Caco-2 (cell line): Measurements from ENCODE around the gene SPPL3. TPM values are rescaled to one million over a fixed set of nuclear protein-coding genes. Genes with fewer than 3 reads are reported as not detected.
A peak's percentile ranks its signal among the peaks of the same experiment; 100 is the strongest.

Experiments used
- BruUV-seq: library from RNA; stranded (reverse); fragments of 400-500 nt; replicated peaks from 2 replicates; lab custom pipeline; 2021; lab: Mats Ljungman, UMichigan
- CTCF ChIA-PET: fragments of 300-600 bp; sonication (Branson Sonifier 250); formaldehyde crosslinking; loops from one replicate; lab custom pipeline; 2022; ENCODE audit warnings: antibody characterized with exemption; lab: Charles Lee
- POLR2A ChIA-PET: fragments of 300-600 bp; sonication (Branson Sonifier 250); formaldehyde crosslinking; loops from one replicate; lab custom pipeline; 2022; ENCODE audit warnings: antibody characterized with exemption; lab: Charles Lee
- DNase-seq, 2 experiments: peaks; one replicate each; pipeline versions ENCODE4 v3.0.0 to v3.0.0-alpha.2; 2020 to 2022
- H3K27me3 ChIP-seq: replicated peaks from 2 replicates; pipeline ENCODE4 v1.6.0; 2011; ENCODE audit warnings: low read length; ENCODE audit not compliant: control insufficient read depth, insufficient read depth
- H3K36me3 ChIP-seq: 2 replicates; pipeline ENCODE4 v1.5.1; 2011; ENCODE audit warnings: low read length; ENCODE audit not compliant: control insufficient read depth, insufficient read depth
- H3K4me1 ChIP-seq: fragments of 250-450 bp; sonication (Bioruptor Pico); 2 replicates; pipeline ENCODE4 v1.5.1; 2020; ENCODE audit warnings: mild to moderate bottlenecking
- H3K4me3 ChIP-seq: 2 replicates; pipeline ENCODE4 v1.5.1; 2011; ENCODE audit warnings: low read depth, mild to moderate bottlenecking, control low read depth, low read length
- H3K9me3 ChIP-seq: fragments of 250-450 bp; sonication (Bioruptor Pico); 2 replicates; pipeline ENCODE4 v1.5.1; 2020; ENCODE audit warnings: mild to moderate bottlenecking, moderate library complexity
- H3K27ac Mint-ChIP-seq: one replicate; pipeline ENCODE4 v1.8.0; 2022; ENCODE audit warnings: mixed read lengths; ENCODE audit not compliant: unreplicated experiment
- H3K27me3 Mint-ChIP-seq: one replicate; pipeline ENCODE4 v1.8.0; 2022; ENCODE audit warnings: mixed read lengths; ENCODE audit not compliant: insufficient read depth, unreplicated experiment
- H3K36me3 Mint-ChIP-seq: one replicate; pipeline ENCODE4 v1.8.0; 2022; ENCODE audit warnings: mild to moderate bottlenecking, mixed read lengths; ENCODE audit not compliant: insufficient read depth, unreplicated experiment
- H3K4me1 Mint-ChIP-seq: one replicate; pipeline ENCODE4 v1.8.0; 2022; ENCODE audit warnings: low read depth, mixed read lengths; ENCODE audit not compliant: unreplicated experiment
- H3K4me3 Mint-ChIP-seq: one replicate; pipeline ENCODE4 v1.8.0; 2022; ENCODE audit warnings: mild to moderate bottlenecking, moderate library complexity, mixed read lengths; ENCODE audit not compliant: unreplicated experiment
- H3K9me3 Mint-ChIP-seq: one replicate; pipeline ENCODE4 v1.8.0; 2022; ENCODE audit warnings: mixed read lengths; ENCODE audit not compliant: unreplicated experiment
- CTCF ChIP-seq, 2 experiments: fragments of 200-600 bp in 1 of 2; IDR thresholded peaks; 1 replicate in 1 of 2; 2 replicates in 1 of 2; pipeline versions ENCODE4 v1.5.1 to v1.8.0; 2011 to 2022; ENCODE audit warnings: antibody characterized with exemption in 1 of 2, control low read depth in 1 of 2, inconsistent platforms in 1 of 2, low read depth in 1 of 2, low read length in 1 of 2, mild to moderate bottlenecking in 1 of 2, moderate library complexity in 1 of 2; ENCODE audit not compliant: insufficient read depth in 1 of 2, severe bottlenecking in 1 of 2, unreplicated experiment in 1 of 2
- intact Hi-C: fragments of 100-400 bp; cut with micrococcal nuclease; formaldehyde crosslinking; loops from one replicate; pipeline ENCODE4 v1.10.0; 2022; ENCODE audit not compliant: unreplicated experiment
- total RNA-seq: library from RNA; stranded (reverse); gene quantifications from 2 replicates; pipeline ENCODE4 v1.2.3, GENCODE V29; 2022

The SPPL3 gene
- total RNA-seq, 1 experiment from 2014 or later, result 63.4 TPM

- Mint-ChIP-seq H3K27ac (no peak overlapping the region), H3K36me3 (peaks cover 55% of the 10 kb centered on the region), H3K9me3 (no peaks in the 10 kb centered on the region), H3K4me1 (peaks cover 16% of the 10 kb centered on the region), H3K4me3 (no peak overlapping the region), H3K27me3 (no peaks in the 10 kb centered on the region)
- POLR2A ChIA-PET, result interaction anchor here (0.6 kb wide), 2 partner anchors 171 to 234 kb away, joined by 3 to 7 read pairs; no protein-coding TSS in a partner anchor
- peaks cover 9% of the 10 kb centered on the region for H3K36me3 ChIP-seq
- no peak for TF ChIP-seq CTCF (IDR thresholded peaks at IDR 0.05; ENCODE audit: insufficient read depth in 1 of 2, low read depth in 1 of 2, low read length in 1 of 2, severe bottlenecking in 1 of 2, unreplicated experiment in 1 of 2)
- no peaks in the 10 kb centered on the region for H3K27me3 ChIP-seq
- CTCF ChIA-PET, result no interaction called here
- H3K4me1 ChIP-seq, result peaks cover 15% of the 10 kb centered on the region
- H3K4me3 ChIP-seq, result no peak overlapping the region
- H3K9me3 ChIP-seq, result no peaks in the 10 kb centered on the region
- no TSS peak for BruUV-seq
- DNase-seq, result no peak
- intact Hi-C loops, result no loop called here
Observed at GRCh38 chr12:120720987-120721801, 183.0 kb downstream of the SPPL3 start.

DNA sequence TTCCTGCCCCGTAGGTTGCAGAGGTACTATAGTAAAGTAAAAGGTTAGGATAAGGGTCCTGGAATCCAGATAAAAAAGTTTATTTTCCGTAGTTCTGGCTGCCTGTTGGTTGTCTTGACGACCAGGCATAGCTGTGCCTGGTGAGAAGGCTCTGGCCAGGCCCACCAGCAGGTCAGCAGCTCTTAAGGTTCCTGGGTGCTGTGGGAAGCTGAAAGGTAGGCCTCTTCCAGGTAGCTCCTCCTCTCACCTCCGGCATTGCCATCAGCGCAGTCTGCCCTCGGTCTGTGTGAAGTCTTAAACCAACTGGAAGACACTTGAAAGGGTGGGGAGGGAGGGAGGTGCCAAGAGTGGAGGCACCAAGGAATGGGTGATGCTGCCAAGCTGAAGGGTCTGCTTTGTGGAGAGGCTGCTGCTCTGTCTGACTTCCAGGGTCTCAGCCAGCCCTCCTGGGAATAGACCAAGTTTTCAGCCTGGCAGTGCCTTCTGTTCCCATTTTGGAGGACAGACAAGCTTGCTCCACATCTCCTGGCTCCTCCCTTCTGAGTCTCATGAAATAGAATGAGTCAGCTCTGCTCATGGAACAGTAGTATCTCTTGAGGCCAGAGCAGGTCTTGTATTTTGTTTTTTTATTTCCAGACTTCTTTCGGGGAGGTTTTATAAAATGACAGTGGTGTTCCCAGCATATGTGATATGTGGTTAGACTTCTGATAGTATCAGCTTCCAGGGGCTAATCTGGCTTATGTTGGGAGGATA, 183.7 kb downstream of the SPPL3 start:
- Histone ChIP-seq H3K36me3 (peaks cover 9% of the 10 kb centered on the region), H3K4me3 (no peak overlapping the region), H3K4me1 (peaks cover 15% of the 10 kb centered on the region), H3K9me3 (no peaks in the 10 kb centered on the region), H3K27me3 (no peaks in the 10 kb centered on the region)
- Mint-ChIP-seq H3K36me3 (peaks cover 62% of the 10 kb centered on the region), H3K27me3 (no peaks in the 10 kb centered on the region), H3K27ac (no peak overlapping the region), H3K9me3 (no peaks in the 10 kb centered on the region), H3K4me1 (peaks cover 16% of the 10 kb centered on the region), H3K4me3 (no peak overlapping the region)
- CTCF ChIA-PET, result no interaction called here
- BruUV-seq, result no TSS peak
- DNase-seq, result no peak
- no peak for TF ChIP-seq CTCF (IDR thresholded peaks at IDR 0.05; ENCODE audit: insufficient read depth in 1 of 2, low read depth in 1 of 2, low read length in 1 of 2, severe bottlenecking in 1 of 2, unreplicated experiment in 1 of 2)
- POLR2A ChIA-PET, result interaction anchor here (0.6 kb wide), 3 partner anchors 170 to 237 kb away, joined by 3 to 7 read pairs (median 3); no protein-coding TSS in a partner anchor
- intact Hi-C loops, result no loop called here

DNA sequence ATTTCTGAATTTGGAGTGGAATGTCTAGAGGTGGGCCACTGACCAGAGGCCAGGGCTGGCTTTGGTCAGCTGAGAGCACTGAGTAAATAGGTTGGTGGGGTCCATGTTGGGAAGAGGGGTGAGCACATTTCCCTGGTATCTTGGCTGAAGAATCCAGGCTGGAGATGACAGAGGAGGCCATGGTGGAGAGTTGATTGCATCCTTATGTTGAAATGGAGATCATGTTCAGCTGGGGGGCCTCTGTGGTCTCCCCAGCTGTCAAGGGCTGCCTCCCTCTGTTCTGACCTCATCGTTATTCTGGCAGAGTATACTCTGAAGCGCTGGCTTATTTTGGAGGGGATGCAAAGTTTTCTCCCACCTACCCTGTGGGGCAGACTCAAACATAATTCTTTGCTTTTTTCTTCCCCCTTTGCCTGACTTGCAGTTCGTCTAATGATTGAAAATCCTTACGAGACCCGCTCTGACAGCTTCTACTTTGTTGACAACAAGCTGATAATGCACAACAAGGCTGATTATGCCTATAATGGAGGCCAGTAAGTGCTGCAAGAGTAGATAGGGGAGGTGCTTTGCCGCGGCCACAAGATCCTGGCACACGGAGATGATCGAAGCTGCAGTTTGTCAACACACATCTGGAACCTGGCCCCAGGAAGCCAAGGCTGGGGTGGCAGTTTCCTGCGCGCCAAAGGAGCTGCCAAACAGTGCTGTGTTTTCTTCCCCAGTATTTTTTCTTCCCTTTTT, 184.5 kb downstream of the SPPL3 start:
- DNase-seq, result no peak
- no TSS peak for BruUV-seq
- Histone ChIP-seq H3K36me3 (peaks cover 9% of the 10 kb centered on the region), H3K4me1 (peaks cover 15% of the 10 kb centered on the region), H3K27me3 (no peaks in the 10 kb centered on the region), H3K4me3 (no peak overlapping the region), H3K9me3 (no peaks in the 10 kb centered on the region)
- intact Hi-C loops, result no loop called here
- no peak for TF ChIP-seq CTCF (IDR thresholded peaks at IDR 0.05; ENCODE audit: insufficient read depth in 1 of 2, low read depth in 1 of 2, low read length in 1 of 2, severe bottlenecking in 1 of 2, unreplicated experiment in 1 of 2)
- ChIA-PET CTCF (no interaction called here), POLR2A (interaction anchor here (0.6 kb wide), 1 partner anchor 237 kb away, joined by 3 read pairs; no protein-coding TSS in a partner anchor)
- H3K36me3 Mint-ChIP-seq, result peaks cover 69% of the 10 kb centered on the region
- no peak overlapping the region for H3K27ac Mint-ChIP-seq
- peaks cover 9% of the 10 kb centered on the region for H3K4me1 Mint-ChIP-seq
- H3K9me3 Mint-ChIP-seq, result no peaks in the 10 kb centered on the region
- no peaks in the 10 kb centered on the region for H3K27me3 Mint-ChIP-seq
- peak overlapping the region; percentile 8 for H3K4me3 Mint-ChIP-seq
